ENCODE results near the gene PANX3. TPM values are rescaled to one million over a fixed set of nuclear protein-coding genes. Genes with fewer than 3 reads are reported as not detected.
"Not testable (repeated sequence)": the region's sequence is repeated elsewhere in the genome, so short reads cannot be mapped to it uniquely, and the experiment has no call there.

PANX3 gene
- total RNA-seq, 1 donor from 2014 or later, result not detected

- no peak for DNase-seq (ENCODE audit: low read depth)
- peaks cover 2% of the 10 kb centered on the region for H3K27me3 ChIP-seq (ENCODE audit: control insufficient read depth, insufficient read depth, low read length)
- TF ChIP-seq CTCF (IDR thresholded peaks at IDR 0.05; ENCODE audit: insufficient read depth, low read length, poor library complexity, severe bottlenecking), result no peak
These were observed 18.6 kb upstream of the PANX3 start for GRCh38 chr11:124592627-124593026.

GRCh38 chr11:124595302-124595701 lies 15.9 kb upstream of the PANX3 start:
- TF ChIP-seq CTCF (IDR thresholded peaks at IDR 0.05; ENCODE audit: insufficient read depth, low read length, poor library complexity, severe bottlenecking), result no peak
- H3K36me3 ChIP-seq (ENCODE audit: control insufficient read depth, insufficient read depth, low read length), result no peaks in the 10 kb centered on the region
- no peak overlapping the region for H3K4me3 ChIP-seq (ENCODE audit: low read depth, low read length)
- no peak for DNase-seq (ENCODE audit: low read depth)
- peaks cover 4% of the 10 kb centered on the region for H3K27me3 ChIP-seq (ENCODE audit: control insufficient read depth, insufficient read depth, low read length)

More at GRCh38 chr11:124592627-124593026, 18.6 kb upstream of the PANX3 start:
- H3K4me3 ChIP-seq (ENCODE audit: low read depth, low read length), result no peak overlapping the region
- H3K36me3 ChIP-seq (ENCODE audit: control insufficient read depth, insufficient read depth, low read length), result no peaks in the 10 kb centered on the region

GRCh38 chr11:124597626-124598025 lies 13.6 kb upstream of the PANX3 start:
- Histone ChIP-seq H3K36me3 (ENCODE audit: control insufficient read depth, insufficient read depth, low read length) (no peaks in the 10 kb centered on the region), H3K4me3 (ENCODE audit: low read depth, low read length) (no peak overlapping the region), H3K27me3 (ENCODE audit: control insufficient read depth, insufficient read depth, low read length) (peaks cover 4% of the 10 kb centered on the region)
- no peak for DNase-seq (ENCODE audit: low read depth)
- no peak for TF ChIP-seq CTCF (IDR thresholded peaks at IDR 0.05; ENCODE audit: insufficient read depth, low read length, poor library complexity, severe bottlenecking)

GRCh38 chr11:124600621-124601320 lies 10.5 kb upstream of the PANX3 start:
- no peaks in the 10 kb centered on the region for H3K36me3 ChIP-seq (ENCODE audit: control insufficient read depth, insufficient read depth, low read length)
- DNase-seq (ENCODE audit: low read depth), result no peak
- H3K27me3 ChIP-seq (ENCODE audit: control insufficient read depth, insufficient read depth, low read length), result peaks cover 4% of the 10 kb centered on the region
- H3K4me3 ChIP-seq (ENCODE audit: low read depth, low read length), result no peak overlapping the region
- TF ChIP-seq CTCF (IDR thresholded peaks at IDR 0.05; ENCODE audit: insufficient read depth, low read length, poor library complexity, severe bottlenecking), result no peak

- Histone ChIP-seq H3K4me3 (ENCODE audit: low read depth, low read length) (no peak overlapping the region), H3K36me3 (ENCODE audit: control insufficient read depth, insufficient read depth, low read length) (no peaks in the 10 kb centered on the region), H3K27me3 (ENCODE audit: control insufficient read depth, insufficient read depth, low read length) (peaks cover 4% of the 10 kb centered on the region)
- DNase-seq (ENCODE audit: low read depth), result no peak
- no peak for TF ChIP-seq CTCF (IDR thresholded peaks at IDR 0.05; ENCODE audit: insufficient read depth, low read length, poor library complexity, severe bottlenecking)
These were observed 9.0 kb upstream of the PANX3 start for GRCh38 chr11:124602193-124602592.

- not testable (repeated sequence) for DNase-seq (ENCODE audit: low read depth)
These were observed 8.5 kb upstream of the PANX3 start for GRCh38 chr11:124602723-124603122.

More at GRCh38 chr11:124602723-124603122, 8.5 kb upstream of the PANX3 start:
- not testable (repeated sequence) for H3K36me3 ChIP-seq (ENCODE audit: control insufficient read depth, insufficient read depth, low read length); H3K27me3 ChIP-seq (ENCODE audit: control insufficient read depth, insufficient read depth, low read length); H3K4me3 ChIP-seq (ENCODE audit: low read depth, low read length)
